Glomerular visceral epithelial cell (primary cell): Measurements from ENCODE around the gene NGLY1.
A peak's percentile ranks its signal among the peaks of the same experiment; 100 is the strongest.

Experiments
- DNase-seq: peaks from one replicate; pipeline ENCODE4 v3.0.0-alpha.2; 2016; ENCODE audit errors: extremely low spot score

The NGLY1 gene

DNA sequence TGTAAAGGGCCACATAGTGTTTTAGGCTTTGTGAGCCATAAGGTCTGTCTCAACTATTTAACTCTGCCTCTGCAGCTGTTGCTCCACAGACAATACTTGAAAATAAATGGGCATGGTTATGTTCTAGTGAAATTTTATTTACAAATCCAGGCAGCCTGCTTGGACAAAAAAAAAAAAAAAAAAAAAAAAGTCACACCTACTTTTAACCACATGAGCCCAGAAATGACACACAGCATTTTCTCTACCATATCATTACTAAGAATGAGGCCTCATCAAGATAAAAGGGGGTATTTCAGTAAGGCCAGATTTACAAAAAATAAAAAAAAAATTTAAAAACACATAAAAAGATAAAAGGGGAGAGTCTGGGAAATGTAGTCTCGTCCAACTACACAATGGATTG, 1.7 kb upstream of the NGLY1 start:
- no peak for DNase-seq

DNA sequence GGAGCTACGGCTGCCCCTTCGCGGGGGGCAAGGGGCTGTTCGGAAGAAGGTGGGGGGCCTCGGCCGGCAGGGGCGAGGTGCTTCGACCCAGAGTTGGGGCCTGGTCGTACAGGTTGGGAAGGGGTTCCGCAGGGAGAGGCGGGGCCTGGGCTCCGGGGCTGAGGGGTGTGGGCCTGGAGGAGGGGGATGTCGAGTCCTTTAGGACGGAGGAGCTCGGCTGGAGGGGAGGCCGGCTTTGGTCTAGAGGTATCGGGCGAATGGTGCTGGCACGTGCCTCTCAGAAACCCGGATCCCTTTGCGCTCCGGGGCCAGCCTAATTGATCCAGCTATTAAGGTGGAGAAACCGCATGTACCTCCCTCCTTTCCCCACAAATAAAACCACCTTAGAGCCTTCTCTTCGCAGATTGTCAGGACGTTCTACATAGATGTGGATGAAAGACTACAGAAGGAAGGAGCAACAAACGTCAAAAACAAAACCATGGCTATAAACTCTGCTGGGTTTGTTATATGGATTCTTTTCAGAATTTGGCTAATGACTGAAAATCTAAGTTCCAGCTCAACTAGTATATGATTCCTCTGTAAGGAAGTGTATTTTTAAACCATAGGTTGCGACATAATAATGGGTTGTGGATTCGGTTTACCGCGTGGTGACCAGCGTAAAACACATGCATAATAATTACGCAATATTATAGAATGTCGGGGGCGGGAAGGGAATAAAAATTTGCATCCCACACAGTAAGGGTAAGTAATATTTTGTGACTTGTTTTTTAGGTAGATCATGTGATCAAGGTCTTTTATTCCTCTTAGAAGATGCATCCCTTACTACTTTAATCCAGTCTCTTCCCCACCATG, 644 bp upstream of the NGLY1 start:
- DNase-seq: peak; percentile 41

DNA sequence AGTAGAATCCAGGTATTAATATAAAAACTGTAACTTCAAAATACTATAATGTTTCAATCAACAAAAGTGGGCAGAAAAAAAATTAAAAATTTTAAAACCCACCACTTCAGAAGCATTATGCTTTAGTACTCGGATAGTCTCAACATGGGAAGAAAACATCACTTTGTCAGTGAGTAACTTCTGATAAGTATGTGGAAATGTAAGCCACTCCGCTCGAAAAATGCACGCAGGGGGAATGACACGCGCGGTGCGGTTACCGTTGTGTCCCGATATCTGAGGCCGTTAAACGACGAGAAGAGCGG, 656 bp downstream of the NGLY1 start:
- no peak for DNase-seq

DNA sequence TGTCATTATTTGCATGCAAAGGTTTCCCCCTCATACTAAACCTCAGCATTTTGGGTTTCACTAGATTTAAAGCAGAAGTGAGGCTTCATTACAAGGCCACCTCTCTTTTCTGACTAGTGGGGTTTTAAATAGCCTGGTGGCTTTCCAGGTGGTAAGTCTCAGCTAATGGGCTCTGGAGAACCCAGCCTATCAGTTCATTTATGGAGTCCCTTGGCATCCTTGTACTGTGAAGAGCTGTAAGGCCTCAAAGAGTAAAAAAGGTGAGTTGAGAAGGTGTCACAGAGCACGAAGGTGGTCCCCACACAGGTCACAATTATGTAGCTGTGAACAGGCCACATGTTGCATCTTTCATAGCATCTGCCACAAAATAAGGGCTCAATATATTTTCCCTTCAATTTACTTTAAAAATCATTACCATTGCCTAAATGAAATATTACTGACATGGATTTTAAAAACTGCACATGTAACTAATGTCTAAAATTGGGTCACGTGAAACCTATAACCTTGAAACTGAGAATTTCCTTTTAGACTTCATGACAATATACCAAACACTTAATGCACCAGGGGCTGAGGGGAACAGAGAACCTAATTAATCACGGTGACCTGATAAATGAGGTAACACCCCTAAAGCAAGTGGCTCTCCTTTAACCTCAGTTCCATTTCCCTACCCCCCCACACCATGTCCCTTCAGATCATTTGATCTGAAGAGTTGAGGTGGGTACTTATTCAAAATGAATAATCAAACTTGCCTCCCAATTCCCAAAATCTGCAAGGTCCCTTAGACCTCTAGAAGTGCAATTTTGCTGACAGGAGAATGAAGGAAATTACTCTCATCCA, 1.3 kb downstream of the NGLY1 start:
- DNase-seq: no peak

DNA sequence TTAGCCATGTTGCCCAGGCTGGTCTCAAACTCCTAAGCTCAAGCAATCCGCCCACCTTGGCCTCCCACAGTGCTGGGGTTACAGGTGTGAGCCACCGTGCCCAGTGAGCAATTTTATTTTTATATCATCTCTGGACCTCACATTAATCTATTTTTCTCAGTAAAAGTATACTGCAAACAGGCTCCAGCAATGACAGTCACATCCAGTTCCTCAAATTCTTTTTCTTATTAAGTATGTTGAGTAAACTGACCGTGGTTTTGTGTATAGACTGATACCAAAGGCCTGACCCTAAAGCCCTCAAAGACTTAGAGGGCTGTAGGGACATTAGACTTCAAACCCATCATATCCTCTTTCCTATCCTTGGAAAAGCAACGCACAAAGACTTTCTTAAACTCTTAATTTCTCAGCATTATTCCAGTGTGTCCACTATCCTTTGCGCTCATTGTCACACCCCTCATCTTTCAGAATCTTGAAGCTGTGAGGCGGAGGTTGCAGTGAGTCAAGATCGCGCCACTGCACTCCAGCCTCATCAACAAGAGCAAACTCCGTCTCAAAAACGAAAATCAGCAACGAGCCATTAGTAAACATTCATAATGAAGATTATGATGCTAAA, 2.0 kb downstream of the NGLY1 start:
- DNase-seq: no peak

DNA sequence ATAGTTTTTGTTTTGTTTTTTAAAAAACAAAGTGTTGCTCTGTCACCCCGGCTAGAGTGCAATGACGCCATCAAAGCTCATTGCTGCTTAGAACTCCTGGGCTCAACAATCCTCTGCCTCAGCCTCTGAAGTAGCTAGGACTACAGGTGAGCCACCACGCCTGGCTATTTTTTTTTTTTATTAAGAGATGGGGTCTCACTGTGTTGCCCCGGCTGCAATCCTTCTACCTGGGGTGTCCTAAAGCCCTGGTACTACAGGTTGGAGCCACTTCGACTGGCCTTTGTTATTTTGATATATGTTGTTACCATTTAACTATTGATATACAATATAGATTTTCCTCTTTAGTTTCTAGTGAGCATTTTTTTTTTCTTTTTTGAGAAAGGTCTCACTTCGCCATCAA, 2.6 kb downstream of the NGLY1 start:
- no peak for DNase-seq

DNA sequence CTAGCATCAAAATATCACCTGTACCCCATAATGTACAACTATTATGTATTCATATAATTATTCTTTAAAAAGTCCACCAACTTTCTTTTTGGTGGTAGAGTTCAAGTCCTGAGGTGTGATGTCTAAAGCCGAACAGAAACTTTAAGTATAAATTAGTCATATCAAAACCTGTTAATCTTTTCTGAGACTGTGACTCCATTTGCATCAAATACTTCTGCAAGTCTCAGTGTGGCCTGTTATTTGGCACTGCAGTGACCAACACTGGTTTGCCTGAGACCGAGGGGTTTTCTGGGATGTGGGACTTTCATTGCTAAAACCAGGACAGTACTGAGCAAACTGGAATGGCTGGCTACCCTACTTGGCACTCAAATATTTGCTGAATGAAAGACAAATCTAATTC, 7.3 kb downstream of the NGLY1 start:
- DNase-seq: no peak

DNA sequence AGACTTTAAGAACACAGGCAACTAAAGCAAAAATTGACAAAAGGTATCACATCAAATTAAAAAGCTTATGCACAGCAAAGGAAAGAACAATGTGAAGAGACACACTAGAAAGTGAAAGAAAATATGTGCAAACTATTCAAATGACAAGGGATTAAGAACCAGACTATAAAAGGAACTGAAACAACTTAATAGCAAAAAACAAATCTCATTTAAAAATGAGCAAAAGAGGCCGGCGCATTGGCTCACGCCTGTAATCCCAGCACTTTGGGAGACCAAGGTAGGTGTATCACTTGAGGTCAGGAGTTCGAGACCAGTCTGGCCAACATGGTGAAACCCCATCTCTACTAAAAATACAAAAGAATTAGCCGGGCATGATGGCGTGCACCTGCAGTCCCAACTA, 14.4 kb downstream of the NGLY1 start:
- DNase-seq: no peak

DNA sequence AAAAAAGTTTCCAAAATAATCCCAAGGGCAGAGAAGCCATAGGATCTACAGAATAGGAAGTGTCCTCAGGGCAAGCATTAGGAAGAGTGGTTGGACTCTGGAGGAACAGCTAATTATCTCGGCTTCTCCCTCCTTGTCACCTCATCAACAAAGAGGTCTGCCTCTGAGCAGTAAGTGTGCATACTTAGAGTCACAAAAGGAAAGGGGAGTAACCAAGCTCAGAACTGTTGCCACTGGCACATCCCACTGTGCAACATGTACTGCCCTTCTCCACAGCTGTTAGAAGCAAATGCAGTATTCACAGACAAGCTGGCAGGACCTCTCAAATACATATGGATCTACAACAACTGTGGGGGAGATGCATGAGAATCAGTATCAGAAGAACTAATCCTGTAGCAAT, 31.5 kb downstream of the NGLY1 start:
- DNase-seq: no peak

DNA sequence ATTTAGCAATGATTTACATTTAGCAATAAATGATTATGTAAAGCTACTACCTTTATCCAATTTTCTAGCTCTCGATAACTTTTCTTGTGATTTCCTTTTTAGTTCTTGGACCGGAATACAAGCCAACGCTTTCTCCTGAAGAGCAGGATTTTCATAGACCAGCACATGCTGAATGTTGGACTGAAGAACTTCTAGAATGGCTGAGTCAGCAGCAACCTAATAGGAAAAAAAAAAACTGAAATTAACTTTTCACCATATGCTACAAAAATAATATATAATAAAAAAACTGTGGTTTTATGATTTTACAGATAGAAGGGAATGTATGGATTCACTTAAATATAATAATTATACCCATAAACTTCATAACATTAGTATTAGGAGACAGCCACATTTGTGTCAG, 32.2 kb downstream of the NGLY1 start:
- DNase-seq: no peak

DNA sequence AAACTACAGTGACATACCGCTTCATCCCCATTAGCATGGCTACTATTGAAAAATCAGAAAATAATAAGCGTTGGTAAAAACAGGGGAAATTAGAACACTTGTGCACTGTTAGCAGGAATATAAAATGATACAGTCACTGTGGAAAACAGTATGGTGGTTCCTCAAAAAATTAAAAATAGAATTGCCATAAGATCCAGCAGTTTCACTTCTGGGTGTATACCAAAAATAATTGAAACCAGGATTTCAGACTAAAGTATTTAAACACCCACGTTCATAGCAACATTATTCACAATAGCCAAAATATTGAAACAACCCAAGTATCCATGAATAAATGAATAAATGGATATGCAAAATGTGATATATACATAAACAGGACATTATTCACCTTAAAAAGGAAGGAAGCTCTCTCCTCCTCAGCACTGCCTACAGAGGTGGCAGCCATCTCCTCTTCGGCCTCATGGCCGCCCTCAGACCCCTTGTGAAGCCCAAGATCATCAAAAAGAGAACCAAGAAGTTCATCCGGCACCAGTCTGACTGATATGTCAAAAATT, 34.1 kb downstream of the NGLY1 start:
- no peak for DNase-seq

DNA sequence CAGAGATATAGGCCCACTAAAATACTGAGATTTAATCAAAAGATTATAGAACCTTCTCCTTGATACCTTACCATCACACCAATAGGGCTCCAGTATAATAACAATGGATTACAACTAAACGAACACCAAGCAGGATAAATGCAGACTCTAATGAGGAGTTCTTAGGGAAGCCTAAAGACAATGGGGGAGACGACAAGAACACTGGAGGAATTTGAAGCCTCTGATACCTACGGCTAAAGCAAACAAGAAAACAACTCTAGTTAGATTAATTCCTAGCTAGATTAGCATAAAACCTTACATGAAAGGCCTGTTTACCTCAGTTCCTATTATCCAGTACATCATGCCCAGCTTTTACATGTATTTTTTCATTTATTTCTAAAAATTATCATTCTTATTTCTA, 35.1 kb downstream of the NGLY1 start:
- DNase-seq: no peak

DNA sequence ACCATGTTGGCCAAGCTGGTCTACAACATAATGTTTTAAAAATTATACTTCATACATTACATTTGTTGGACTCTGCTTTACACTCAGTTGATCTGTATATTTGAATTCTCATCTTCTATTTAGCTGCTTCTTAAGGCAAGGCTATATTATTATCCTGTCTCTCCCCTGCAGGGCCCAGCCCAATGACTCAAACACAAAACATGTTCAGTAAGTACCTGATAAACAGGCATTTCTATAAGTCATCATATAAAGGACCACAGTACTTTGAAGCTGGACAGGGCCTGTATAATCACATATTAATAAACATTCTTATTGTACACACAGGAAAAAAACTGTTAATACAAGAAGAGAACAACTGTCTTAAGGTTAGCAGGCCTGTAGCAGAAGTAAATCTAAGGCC, 36.2 kb downstream of the NGLY1 start:
- no peak for DNase-seq

DNA sequence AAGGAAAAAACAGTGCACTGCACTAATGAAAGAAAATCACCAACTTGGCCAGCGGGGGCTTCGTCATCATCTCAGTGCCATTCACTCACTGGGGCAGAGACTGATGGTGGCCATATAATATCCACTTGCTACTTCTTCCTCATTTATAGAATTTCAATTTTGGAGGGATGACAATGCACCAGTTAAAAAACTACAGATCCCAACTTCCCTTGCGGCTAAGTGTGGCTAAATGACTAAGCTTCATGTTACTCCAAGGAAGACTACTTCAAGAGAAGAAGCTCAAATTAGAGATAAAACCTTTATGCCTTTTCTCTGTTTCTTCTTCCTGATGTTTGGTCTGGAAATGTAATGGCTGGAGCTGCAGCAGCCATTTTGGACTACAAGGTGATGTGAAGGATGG, 38.8 kb downstream of the NGLY1 start:
- DNase-seq: no peak

DNA sequence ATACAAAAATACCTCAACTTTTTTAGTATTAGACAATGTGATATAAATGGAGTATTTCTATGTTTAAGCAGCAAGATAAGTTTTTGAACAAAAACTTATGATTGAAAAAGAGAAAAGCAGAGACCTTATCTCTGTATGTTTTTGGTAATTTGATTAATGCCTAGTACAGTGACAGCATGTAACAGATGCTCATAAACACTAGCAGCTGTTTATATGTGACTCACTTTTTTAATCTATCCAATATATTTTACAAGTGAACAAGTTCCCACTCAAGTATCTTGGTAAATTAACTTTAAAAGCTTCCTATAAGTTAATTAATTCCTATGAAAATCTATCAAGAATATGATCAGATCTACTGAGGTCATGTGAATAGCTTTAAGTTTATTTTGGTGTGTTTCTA, 55.1 kb downstream of the NGLY1 start:
- no peak for DNase-seq

DNA sequence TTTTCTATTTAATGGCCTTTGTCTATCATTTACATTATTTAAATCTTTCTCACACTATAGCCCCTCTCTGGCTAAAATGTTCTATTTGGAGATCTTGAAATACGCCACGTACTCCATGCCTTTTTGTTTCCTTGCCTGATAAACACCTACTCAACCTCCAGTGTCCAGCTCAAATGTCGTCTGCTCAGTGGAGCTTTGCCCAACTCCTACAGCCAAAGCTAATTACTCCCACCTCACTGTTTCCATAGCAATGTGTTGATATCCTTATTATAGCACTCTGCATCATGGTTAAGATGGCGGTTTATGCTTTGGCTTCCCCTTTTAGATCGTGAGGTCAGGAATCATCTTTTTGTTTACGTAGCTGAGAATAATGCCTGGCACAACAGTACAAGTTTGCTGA, 55.9 kb downstream of the NGLY1 start:
- no peak for DNase-seq

DNA sequence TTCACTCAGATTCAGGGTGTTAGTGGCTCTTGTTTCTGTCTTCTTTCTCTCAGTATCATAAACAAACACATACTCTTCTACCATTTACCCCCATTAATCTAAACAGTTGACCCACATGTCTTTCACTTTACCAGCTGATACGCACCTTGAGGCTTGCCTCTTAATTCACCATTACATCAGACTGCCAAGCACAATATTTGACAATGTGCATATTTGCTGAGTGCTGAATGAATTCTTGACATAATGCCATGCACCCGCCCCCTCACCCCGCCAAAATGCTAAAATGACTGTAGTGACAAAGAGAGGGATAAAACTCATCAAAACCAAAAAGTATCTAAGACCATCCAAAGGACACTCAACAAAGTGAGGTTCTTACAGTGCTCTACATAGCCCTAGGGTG, 57.4 kb downstream of the NGLY1 start:
- no peak for DNase-seq

DNA sequence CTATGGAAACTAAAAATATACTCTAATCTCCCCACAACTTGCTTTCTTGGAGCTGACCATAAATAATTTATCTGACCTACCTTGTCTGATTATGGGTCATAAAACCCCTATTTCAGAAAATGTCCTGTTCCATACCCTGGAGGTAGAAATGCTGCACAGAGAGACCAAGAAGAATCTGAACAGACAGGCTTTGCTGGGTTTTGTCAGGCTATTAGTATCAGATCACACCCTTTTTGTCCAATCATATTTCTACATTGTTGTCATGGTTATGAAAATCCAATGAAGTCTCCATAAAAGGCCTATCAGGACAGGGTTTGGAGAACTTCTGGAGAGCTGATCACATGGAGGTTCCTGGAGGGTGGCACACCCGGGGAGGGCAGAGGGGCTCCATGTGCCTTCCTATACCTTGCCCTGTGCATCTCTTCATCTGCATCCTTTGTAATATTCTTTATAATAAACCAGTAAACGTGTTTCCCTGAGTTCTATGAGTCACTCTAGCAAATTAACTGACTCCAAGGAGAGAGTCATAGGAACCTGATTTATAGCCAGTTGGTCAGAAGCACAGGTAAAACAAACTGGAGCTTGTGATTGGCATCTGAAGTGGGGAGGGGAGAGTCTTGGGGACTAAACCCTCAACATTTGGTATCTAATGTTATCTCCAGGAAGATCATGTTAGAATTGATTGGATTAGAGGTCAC, 58.1 kb downstream of the NGLY1 start:
- no peak for DNase-seq

DNA sequence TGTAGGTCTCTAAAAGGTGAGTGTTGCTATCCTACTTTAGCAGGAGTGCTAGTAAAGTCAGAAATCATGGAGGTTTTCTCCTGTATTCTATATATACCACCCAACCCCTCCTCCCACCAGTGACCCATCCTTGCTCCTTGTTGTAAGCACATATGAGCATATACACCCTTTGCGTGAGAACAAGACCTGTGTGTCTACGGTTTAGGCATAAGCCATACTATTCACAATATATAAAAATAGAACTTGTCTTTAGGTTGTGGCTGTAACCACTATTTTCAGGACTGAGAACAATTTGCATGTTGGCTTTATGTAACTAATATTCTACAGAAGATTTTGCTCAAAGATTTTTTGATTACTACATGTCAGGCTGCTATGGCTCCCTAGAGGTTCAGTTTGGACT, 59.4 kb downstream of the NGLY1 start:
- no peak for DNase-seq

DNA sequence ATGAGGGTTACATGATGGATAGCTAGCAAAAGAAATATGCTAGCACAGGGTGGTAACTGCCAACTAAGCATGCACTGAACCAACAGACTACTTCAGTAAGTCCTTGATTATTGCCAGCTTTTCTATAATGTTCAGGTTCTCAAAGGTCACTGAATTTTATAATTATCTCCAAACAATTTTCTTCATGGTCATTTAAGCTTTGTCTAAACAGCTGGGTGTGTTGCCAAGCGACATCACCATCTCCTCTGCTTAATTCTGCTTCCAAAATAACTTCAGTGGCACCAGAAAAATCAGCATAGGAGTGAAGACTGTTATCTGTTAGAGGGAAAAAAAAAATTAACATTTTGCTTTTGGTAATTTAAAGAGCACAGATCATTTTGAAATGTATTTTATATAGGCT, 63.9 kb downstream of the NGLY1 start:
- no peak for DNase-seq

DNA sequence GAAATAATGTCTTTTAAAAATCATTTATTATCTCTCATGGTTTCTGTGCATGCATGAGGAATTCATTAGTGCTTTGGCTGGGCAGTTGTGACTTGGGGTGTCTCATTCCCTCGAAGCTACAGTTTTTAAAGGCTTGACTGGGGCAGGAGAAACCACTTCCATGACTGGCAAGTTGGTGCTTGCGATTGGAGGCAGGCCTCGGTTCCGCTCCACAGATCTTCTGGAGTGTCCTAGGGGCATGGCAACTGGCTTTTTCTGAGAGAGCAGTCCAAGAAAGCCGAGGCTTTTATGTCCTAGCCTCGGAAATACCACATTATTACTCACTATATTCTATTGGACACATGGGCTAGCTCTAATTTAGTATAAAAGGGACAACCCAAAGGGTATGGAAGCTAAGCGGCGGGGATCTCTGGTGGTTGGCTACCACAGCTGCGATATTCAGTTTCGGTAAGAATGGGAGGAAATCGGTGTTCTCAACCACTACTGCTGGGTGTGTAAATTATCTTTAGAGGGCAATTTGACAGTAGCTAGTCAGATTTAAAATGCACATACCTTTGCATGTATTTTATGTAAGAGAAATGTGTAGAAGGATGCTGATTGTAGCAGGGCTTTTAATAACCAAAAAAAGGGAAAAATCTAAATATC, 69.8 kb downstream of the NGLY1 start:
- DNase-seq: peak; percentile 10

DNA sequence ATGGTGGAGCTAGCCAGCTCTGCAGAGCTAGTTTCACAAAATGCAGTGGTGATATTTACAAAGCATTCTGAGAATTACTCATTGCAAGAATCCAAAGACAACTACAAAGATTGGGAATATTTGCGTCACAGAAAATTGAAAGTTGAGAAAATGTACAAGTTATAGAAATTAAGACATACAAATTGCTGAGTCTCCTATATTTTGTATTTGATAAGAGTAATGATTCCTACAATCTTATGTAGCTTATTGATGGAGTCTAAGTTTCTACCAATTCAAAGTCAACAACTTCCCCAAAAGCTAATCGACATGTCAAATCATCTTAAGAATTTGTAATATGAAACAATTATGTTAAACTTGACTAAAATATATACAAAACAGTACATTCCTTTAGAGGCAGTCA, 72.2 kb downstream of the NGLY1 start:
- DNase-seq: no peak
